HCT116 (cell line): Measurements from ENCODE around the gene LRPPRC.

ENCODE experiments used
- CTCF ChIP-seq, 3 experiments: fragments of 200-600 bp in 1 of 3; sonication (generic) in 1 of 3; IDR thresholded peaks in 2 of 3; conservative IDR thresholded peaks in 1 of 3; 2 replicates each; pipeline ENCODE4 v1.5.1; 2012 to 2017; ENCODE audit warnings: low read depth in 2 of 3, low read length in 2 of 3, antibody characterized with exemption in 1 of 3, borderline replicate concordance in 1 of 3, control low read depth in 1 of 3, mild to moderate bottlenecking in 1 of 3, mixed read lengths in 1 of 3, mixed run types in 1 of 3, moderate library complexity in 1 of 3; ENCODE audit not compliant: insufficient read depth in 1 of 3
- TCF7L2 ChIP-seq: IDR thresholded peaks from 2 replicates; pipeline ENCODE4 v1.7.0; 2011; ENCODE audit warnings: borderline replicate concordance, inconsistent platforms; ENCODE audit not compliant: insufficient read depth, insufficient read length; ENCODE audit errors: extremely low read depth
- YY1 ChIP-seq: IDR thresholded peaks from 2 replicates; pipeline ENCODE4 v1.6.1; 2011; ENCODE audit warnings: low read length, low read depth, moderate library complexity, mild to moderate bottlenecking; ENCODE audit not compliant: insufficient replicate concordance; ENCODE audit errors: extremely low read depth

DNA sequence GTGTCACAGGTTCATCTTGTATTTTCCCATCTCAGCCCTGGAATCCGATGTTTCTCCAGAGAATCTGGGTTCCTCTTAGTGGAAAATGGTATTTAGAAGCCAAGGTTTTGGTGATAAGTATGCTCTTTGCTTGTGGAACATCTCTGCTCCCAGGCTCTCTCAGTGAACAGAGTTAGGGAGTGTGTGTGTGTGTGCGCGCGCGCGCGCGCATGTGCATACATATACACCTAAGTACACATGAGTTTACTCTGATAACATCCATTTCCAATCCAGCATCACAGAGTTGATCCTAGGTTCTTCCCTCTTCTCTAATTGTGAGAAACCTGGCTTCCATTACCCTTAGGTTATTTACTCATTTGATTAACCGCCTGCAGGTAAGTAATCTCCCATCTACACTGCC, 115.3 kb downstream of the LRPPRC start:
- TF ChIP-seq TCF7L2 (no peak), CTCF (IDR thresholded peaks at IDR 0.05 in 2 of 3, conservative IDR thresholded peaks at IDR 0.05 in 1 of 3; ENCODE audit: borderline replicate concordance in 1 of 3, insufficient read depth in 1 of 3, low read depth in 2 of 3, low read length in 2 of 3) (no peak), YY1 (no peak)
